ENCODE data around the gene SUPV3L1.

The SUPV3L1 gene

GRCh38 chr10:69226919-69227450 is 47.0 kb downstream of the SUPV3L1 start:
- no peak for DNase-seq (ENCODE audit: extremely low read depth, low read depth)
- H3K4me3 ChIP-seq (replicated peaks; ENCODE audit: low read depth, low read length) = no peak overlapping the region
- TF ChIP-seq CTCF (IDR thresholded peaks at IDR 0.05; ENCODE audit: low read depth, low read length, missing control alignments) = no peak

- no peak for TF ChIP-seq CTCF (IDR thresholded peaks at IDR 0.05; ENCODE audit: low read depth, low read length, missing control alignments)
- H3K4me3 ChIP-seq (replicated peaks; ENCODE audit: low read depth, low read length) = no peak overlapping the region
- no peak for DNase-seq (ENCODE audit: extremely low read depth, low read depth)
These were observed 48.1 kb downstream of the SUPV3L1 start for GRCh38 chr10:69228151-69228550.

GRCh38 chr10:69229616-69229916 is 49.5 kb downstream of the SUPV3L1 start:
- no peak for DNase-seq (ENCODE audit: extremely low read depth, low read depth)
- H3K4me3 ChIP-seq (replicated peaks; ENCODE audit: low read depth, low read length) = no peak overlapping the region
- no peak for TF ChIP-seq CTCF (IDR thresholded peaks at IDR 0.05; ENCODE audit: low read depth, low read length, missing control alignments)

- H3K4me3 ChIP-seq (replicated peaks; ENCODE audit: low read depth, low read length) = no peak overlapping the region
- no peak for TF ChIP-seq CTCF (IDR thresholded peaks at IDR 0.05; ENCODE audit: low read depth, low read length, missing control alignments)
- no peak for DNase-seq (ENCODE audit: extremely low read depth, low read depth)
These were observed 50.1 kb downstream of the SUPV3L1 start for GRCh38 chr10:69230128-69230527.

GRCh38 chr10:69232252-69232651 is 52.2 kb downstream of the SUPV3L1 start:
- H3K4me3 ChIP-seq (replicated peaks; ENCODE audit: low read depth, low read length) = no peak overlapping the region
- DNase-seq (ENCODE audit: extremely low read depth, low read depth) = no peak
- TF ChIP-seq CTCF (IDR thresholded peaks at IDR 0.05; ENCODE audit: low read depth, low read length, missing control alignments) = no peak

GRCh38 chr10:69232736-69233480 is 52.9 kb downstream of the SUPV3L1 start:
- TF ChIP-seq CTCF (IDR thresholded peaks at IDR 0.05; ENCODE audit: low read depth, low read length, missing control alignments) = no peak

GRCh38 chr10:69234447-69234846 is 54.4 kb downstream of the SUPV3L1 start:
- DNase-seq (ENCODE audit: extremely low read depth, low read depth) = no peak
- no peak for TF ChIP-seq CTCF (IDR thresholded peaks at IDR 0.05; ENCODE audit: low read depth, low read length, missing control alignments)
- no peak overlapping the region for H3K4me3 ChIP-seq (replicated peaks; ENCODE audit: low read depth, low read length)

More at GRCh38 chr10:69232736-69233480, 52.9 kb downstream of the SUPV3L1 start:
- H3K4me3 ChIP-seq (replicated peaks; ENCODE audit: low read depth, low read length) = no peak overlapping the region
- DNase-seq (ENCODE audit: extremely low read depth, low read depth) = no peak
